ENCODE results near the gene CELF5. TPM values are rescaled to one million over a fixed set of nuclear protein-coding genes. Genes with fewer than 3 reads are reported as not detected.
A peak's percentile ranks its signal among the peaks of the same experiment; 100 is the strongest.

Gene CELF5
- total and polyA plus RNA-seq, 12 donors: not detected

DNA sequence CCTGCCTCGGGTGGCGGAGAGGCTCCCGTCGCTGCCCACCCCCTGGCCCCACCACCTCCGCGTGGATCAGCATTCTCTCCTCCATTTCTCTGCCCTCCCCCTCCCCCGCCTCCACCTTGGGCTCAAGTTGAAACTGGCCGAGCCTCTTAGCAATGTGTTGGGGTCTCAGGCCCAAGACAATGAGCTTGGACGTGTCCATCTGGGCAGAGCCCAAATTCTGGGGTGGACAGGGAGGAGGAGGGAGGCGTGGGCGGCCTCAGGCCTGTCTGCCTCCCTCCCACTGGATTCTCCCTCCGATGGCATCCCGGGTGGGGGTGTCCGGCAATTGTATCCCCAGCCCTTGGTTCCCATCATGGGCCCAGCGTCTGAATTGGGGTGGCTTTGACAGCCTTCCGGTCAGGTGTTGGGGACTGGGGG is 1.2 kb downstream of the CELF5 start:
- intact Hi-C loops (cut with DNase I): no loop called here
- Histone ChIP-seq H3K36me3 (no peaks in the 10 kb centered on the region), H3K4me3 (no peak overlapping the region), H3K9me3 (no peaks in the 10 kb centered on the region), H3K4me1 (peaks cover 0 to 3% (median 0%) of the 10 kb centered on the region in 9 donors), H3K27ac (no peak overlapping the region), H3K27me3 (peaks cover 7 to 92% (median 83%) of the 10 kb centered on the region in 7 donors)
- DNase-seq (no peak), ATAC-seq (no peak)
- whole genome bisulfite sequencing, 2 donors: 30 to 36% methylated on average over 16 of the region's 16 CpGs
- TF ChIP-seq, protein P1, sequence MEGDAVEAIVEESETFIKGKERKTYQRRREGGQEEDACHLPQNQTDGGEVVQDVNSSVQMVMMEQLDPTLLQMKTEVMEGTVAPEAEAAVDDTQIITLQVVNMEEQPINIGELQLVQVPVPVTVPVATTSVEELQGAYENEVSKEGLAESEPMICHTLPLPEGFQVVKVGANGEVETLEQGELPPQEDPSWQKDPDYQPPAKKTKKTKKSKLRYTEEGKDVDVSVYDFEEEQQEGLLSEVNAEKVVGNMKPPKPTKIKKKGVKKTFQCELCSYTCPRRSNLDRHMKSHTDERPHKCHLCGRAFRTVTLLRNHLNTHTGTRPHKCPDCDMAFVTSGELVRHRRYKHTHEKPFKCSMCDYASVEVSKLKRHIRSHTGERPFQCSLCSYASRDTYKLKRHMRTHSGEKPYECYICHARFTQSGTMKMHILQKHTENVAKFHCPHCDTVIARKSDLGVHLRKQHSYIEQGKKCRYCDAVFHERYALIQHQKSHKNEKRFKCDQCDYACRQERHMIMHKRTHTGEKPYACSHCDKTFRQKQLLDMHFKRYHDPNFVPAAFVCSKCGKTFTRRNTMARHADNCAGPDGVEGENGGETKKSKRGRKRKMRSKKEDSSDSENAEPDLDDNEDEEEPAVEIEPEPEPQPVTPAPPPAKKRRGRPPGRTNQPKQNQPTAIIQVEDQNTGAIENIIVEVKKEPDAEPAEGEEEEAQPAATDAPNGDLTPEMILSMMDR (IDR thresholded peaks at IDR 0.05): no peak

DNA sequence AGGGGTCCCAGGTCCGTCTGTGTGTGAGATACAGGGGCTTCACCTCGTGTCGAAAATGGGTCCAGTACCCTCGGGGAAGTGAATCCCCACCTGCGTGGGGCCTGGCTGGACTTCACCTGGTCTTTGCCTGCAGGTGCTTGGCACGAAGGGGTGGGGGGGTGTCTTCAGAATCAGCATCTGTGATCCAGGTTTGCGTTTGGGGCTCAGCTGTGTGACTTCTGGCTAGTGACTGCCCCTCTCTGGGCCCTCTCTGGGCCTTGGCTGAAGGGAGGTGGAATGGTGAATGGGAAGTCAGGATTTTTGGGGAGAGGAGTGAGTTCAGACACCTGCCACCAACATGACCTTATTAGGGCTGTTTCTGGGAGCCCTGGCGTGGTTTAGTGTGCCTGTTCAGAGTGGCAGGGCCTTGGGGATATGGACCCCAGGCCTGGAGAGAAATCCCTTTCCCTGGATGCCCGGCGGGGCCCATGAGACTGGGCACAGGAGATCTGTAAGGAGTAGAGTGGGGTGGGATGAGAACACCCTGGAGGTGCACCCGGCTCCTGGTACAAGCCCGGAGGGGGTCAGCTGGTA is 2.7 kb downstream of the CELF5 start:
- H3K27me3 ChIP-seq: peaks cover 7 to 87% (median 79%) of the 10 kb centered on the region in 7 donors
- intact Hi-C loops (cut with DNase I): no loop called here
- H3K4me3 ChIP-seq: no peak overlapping the region
- DNase-seq: no peak
- H3K27ac ChIP-seq: no peak overlapping the region
- TF ChIP-seq, protein P1 (IDR thresholded peaks at IDR 0.05): no peak
- WGBS, 2 donors: 76 to 78% methylated on average over 12 of the region's 12 CpGs
- no peaks in the 10 kb centered on the region for H3K9me3 ChIP-seq
- H3K36me3 ChIP-seq: no peaks in the 10 kb centered on the region
- peak in 1 of 8 donors; percentile 25 for ATAC-seq
- H3K4me1 ChIP-seq: peaks cover 0 to 3% (median 0%) of the 10 kb centered on the region in 9 donors

DNA sequence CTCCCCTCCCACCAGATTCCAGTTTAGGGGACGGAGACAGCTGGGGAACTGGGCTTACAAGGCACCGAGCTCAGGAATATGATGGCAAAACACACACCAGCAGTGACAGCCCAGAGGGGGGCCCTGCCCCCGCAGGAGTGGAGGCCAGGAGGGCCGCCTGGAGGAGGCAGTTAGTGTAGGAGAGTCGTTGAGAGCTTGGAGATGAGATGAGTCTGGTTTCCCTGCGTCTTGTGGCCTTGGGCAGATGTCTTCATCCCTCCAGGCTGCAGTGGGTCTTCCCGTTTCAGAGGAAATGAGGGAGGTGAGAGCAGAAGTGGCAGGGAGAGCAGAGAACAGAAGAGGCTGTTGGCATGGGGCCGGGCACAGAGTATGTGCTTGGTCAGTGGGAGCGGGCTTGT is 4.9 kb downstream of the CELF5 start:
- Histone ChIP-seq H3K4me3 (no peak overlapping the region), H3K27me3 (peaks cover under 1 to 84% (median 64%) of the 10 kb centered on the region in 7 donors), H3K36me3 (no peaks in the 10 kb centered on the region), H3K4me1 (peaks cover 0 to 3% (median 0%) of the 10 kb centered on the region in 9 donors), H3K9me3 (no peaks in the 10 kb centered on the region), H3K27ac (no peak overlapping the region)
- 49% methylated on average over 9 of the region's 9 CpGs for WGBS, 2 donors
- DNase-seq (no peak), ATAC-seq (no peak)
- intact Hi-C loops (cut with DNase I): no loop called here
- TF ChIP-seq, protein P1 (IDR thresholded peaks at IDR 0.05): no peak

DNA sequence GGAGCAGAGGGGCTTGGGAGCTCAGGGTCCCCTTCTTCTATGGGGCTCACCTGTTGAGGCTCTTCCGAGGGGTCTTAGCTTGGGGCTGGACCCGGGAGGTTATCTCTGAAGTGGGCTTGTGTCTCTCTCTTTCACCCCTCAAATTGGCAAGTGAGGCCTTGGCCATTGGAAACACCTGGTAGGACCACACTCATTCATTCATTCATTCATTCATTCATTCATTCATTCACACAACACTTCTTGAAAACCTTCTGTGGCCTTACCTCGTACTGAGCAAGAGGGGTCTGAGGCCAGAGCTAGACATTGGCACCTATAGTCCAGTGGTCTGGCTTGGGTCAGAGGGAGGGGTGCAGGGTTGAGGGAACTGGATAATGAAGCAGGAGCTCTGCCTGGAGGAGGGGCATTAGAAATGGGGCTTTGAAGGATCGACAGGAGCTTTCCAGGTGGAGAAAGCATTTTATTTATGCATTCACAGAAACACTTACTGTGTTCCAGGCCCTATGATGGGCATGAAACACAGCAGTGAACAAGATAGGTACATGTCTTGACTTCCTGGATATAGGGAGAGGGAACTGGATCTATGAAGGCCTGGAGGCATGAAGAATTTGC is 5.5 kb downstream of the CELF5 start:
- ATAC-seq: no peak
- Histone ChIP-seq H3K4me1 (no peaks in the 10 kb centered on the region), H3K36me3 (no peaks in the 10 kb centered on the region), H3K27ac (no peak overlapping the region), H3K27me3 (peaks cover 0 to 80% (median 59%) of the 10 kb centered on the region in 7 donors), H3K9me3 (no peaks in the 10 kb centered on the region), H3K4me3 (no peak overlapping the region)
- no peak for DNase-seq
- WGBS, 2 donors: 82 to 83% methylated on average over 4 of the region's 4 CpGs
- TF ChIP-seq, protein P1 (IDR thresholded peaks at IDR 0.05): no peak
- intact Hi-C loops (cut with DNase I): no loop called here
